ENCODE results near the gene ECE1. TPM values are rescaled to one million over a fixed set of nuclear protein-coding genes. Genes with fewer than 3 reads are reported as not detected.

The ECE1 gene
- total and polyA plus RNA-seq, 11 donors, result 37.3 to 140 (median 59.4) TPM

GRCh38 chr1:21249940-21250493 is 40.2 kb downstream of the ECE1 start:
- WGBS, 4 donors, result 94 to 99% (median 97%) methylated on average over 9 of the region's 9 CpGs
- H3K36me3 ChIP-seq, result peaks cover 0 to 94% (median 67%) of the 10 kb centered on the region in 9 donors
- no peak for TF ChIP-seq POLR2A (IDR thresholded peaks at IDR 0.05)
- TF ChIP-seq CTCF (IDR thresholded peaks at IDR 0.05), result no peak

DNA sequence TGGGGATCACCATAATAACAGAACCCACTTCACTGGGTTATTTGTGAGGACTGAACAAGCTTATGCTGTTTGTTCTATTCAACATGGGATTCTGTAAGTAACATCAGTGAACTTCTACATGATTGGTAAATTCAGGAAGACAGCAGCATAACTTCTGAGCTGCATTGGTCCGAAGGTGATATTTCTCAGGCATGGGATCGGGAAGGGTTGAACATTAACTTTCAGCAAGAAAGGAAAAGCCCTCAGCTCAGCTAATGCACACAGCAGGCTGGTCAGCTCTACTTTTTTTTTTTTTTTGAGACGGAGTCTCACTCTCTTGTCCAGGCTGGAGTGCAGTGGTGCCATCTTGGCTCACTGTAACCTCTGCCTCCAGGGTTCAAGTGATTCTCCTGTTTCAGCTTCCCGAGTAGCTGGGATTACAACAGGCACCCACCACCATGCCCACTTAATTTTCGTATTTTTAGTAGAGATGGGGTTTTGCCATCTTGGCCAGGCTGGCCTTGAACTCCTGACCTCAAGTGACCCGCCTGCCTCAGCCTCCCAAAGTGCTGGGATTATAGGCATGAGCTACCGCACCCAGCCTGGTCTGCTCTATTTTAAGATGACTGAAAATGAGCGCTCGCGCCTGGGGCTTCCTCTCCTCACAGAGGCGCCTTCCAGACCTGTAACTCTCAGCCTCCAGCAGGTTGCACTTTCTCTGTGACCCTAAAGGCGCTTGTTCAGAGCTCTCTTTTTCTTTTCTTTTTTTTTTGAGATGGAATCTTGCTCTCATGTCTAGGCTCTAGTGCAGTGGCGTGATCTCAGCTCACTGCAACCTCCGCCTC is 42.2 kb downstream of the ECE1 start:
- TF ChIP-seq POLR2A (IDR thresholded peaks at IDR 0.05), result no peak
- no peak for TF ChIP-seq CTCF (IDR thresholded peaks at IDR 0.05)
- intact Hi-C loops (cut with DNase I), result no loop called here
- whole genome bisulfite sequencing, 4 donors, result 87 to 95% (median 93%) methylated on average over 14 of the region's 14 CpGs
- Histone ChIP-seq H3K4me1 (peaks cover 0 to 19% (median 6%) of the 10 kb centered on the region in 12 donors), H3K27ac (no peak overlapping the region), H3K4me3 (no peak overlapping the region), H3K9me3 (no peaks in the 10 kb centered on the region), H3K36me3 (peaks cover 0 to 100% (median 81%) of the 10 kb centered on the region in 9 donors), H3K27me3 (no peaks in the 10 kb centered on the region)
- DNase-seq (no peak), ATAC-seq (no peak)

More at GRCh38 chr1:21249940-21250493, 40.2 kb downstream of the ECE1 start:
- H3K4me3 ChIP-seq, result no peak overlapping the region
- no peaks in the 10 kb centered on the region for H3K9me3 ChIP-seq
- H3K4me1 ChIP-seq, result peaks cover 0 to 28% (median 10%) of the 10 kb centered on the region in 12 donors
- intact Hi-C loops (cut with DNase I), result loop anchor here in 2 of 10 donors (5.0 to 10.0 kb wide), 4 partner anchors 325 to 405 kb away; no protein-coding TSS in a partner anchor
- no peak overlapping the region for H3K27ac ChIP-seq
- DNase-seq, result no peak
- no peak for ATAC-seq
- H3K27me3 ChIP-seq, result no peaks in the 10 kb centered on the region

DNA sequence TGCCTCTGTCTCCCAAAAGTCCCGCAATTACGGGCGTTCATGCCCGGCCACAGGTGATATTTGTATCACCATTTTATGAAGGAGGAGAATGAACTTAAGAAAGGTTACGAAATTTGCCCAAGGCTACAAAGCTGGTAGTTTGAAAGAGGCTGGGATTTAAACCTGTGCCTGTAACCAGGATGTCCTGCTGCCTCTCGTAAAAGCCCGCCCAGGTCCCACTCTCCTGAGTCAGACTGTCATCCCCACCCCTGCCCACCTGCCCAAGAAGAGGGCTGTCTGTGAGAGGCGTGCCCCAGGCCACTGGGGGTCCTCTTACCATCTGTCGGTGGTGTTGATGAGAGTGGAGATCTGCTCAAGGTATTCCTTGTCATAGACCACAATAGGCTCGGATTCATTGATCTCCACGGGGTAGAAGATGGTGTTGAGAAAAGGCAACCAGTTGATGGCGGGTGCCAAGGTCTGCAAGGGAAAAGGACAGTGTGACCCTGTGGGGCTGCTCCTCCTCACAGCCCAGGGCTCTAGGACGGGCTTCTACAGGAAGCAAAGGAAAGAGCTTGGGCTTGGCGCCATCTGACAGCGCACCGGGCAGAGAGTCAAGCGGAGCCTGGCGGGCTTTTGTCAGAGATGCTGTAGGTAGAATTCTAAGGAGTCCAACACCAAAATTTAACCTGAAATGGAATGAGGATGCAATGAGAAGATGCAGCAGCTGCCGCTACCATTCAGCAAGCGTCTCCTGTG is 43.2 kb downstream of the ECE1 start:
- Histone ChIP-seq H3K36me3 (peaks cover 0 to 100% (median 85%) of the 10 kb centered on the region in 9 donors), H3K9me3 (no peaks in the 10 kb centered on the region), H3K4me3 (no peak overlapping the region), H3K27ac (no peak overlapping the region), H3K4me1 (peaks cover 0 to 8% (median 3%) of the 10 kb centered on the region in 12 donors), H3K27me3 (no peaks in the 10 kb centered on the region)
- no peak for ATAC-seq
- DNase-seq, result no peak
- TF ChIP-seq POLR2A (IDR thresholded peaks at IDR 0.05), result no peak
- intact Hi-C loops (cut with DNase I), result no loop called here
- WGBS, 4 donors, result 86 to 93% (median 90%) methylated on average over 20 of the region's 20 CpGs

GRCh38 chr1:21245688-21246229 is 44.5 kb downstream of the ECE1 start:
- H3K27ac ChIP-seq, result no peak overlapping the region
- intact Hi-C loops (cut with DNase I), result no loop called here
- 96 to 99% (median 98%) methylated on average over 4 of the region's 4 CpGs for WGBS, 4 donors
- no peak for DNase-seq
- H3K4me3 ChIP-seq, result no peak overlapping the region
- no peaks in the 10 kb centered on the region for H3K9me3 ChIP-seq
- H3K27me3 ChIP-seq, result no peaks in the 10 kb centered on the region
- TF ChIP-seq CTCF (IDR thresholded peaks at IDR 0.05) (no peak), POLR2A (IDR thresholded peaks at IDR 0.05) (no peak)
- peaks cover 0 to 100% (median 83%) of the 10 kb centered on the region in 9 donors for H3K36me3 ChIP-seq
- H3K4me1 ChIP-seq, result no peaks in the 10 kb centered on the region
- no peak for ATAC-seq

Data from heart left ventricle (tissue), 16 donors.